SK-N-SH (cell line): ENCODE measurements around the gene GALNT11. TPM values are rescaled to one million over a fixed set of nuclear protein-coding genes. Genes with fewer than 3 reads are reported as not detected.

ENCODE experiments used
- CTCF ChIA-PET: fragments of 300-600, 350-600 bp; formaldehyde crosslinking; extraction: SDS; loops from one replicate; lab custom pipeline; 2021; lab: Yijun Ruan, JAX
- POLR2A ChIA-PET: fragments of 350-600 bp; sonication (Branson Sonifier 250); formaldehyde crosslinking; extraction: SDS; loops from one replicate; lab custom pipeline; 2020; ENCODE audit warnings: antibody characterized with exemption, inconsistent platforms; lab: Yijun Ruan, JAX
- DNase-seq: peaks from one replicate; pipeline ENCODE4 v3.0.0; 2012
- H2AFZ ChIP-seq: fragments of 200-600 bp; sonication (generic); 2 replicates; pipeline ENCODE4 v1.8.1; 2016; ENCODE audit warnings: antibody characterized with exemption, mild to moderate bottlenecking, low read depth
- H3F3A ChIP-seq: fragments of 200-600 bp; sonication (generic); replicated peaks from 2 replicates; pipeline ENCODE3; 2016; ENCODE audit warnings: antibody characterized with exemption, mild to moderate bottlenecking; ENCODE audit not compliant: insufficient read depth
- H3K27ac ChIP-seq, 2 experiments: fragments of 200-500 bp in 1 of 2; fragments of 200-600 bp in 1 of 2; sonication (Bioruptor generic) in 1 of 2; sonication (generic), shearing (Covaris generic) in 1 of 2; 2 replicates each; pipeline versions ENCODE4 v1.5.1 to v1.6.1; 2014 to 2016; ENCODE audit warnings: low read depth in 2 of 2, inconsistent platforms in 1 of 2, low read length in 1 of 2, mild to moderate bottlenecking in 1 of 2, mixed read lengths in 1 of 2
- H3K27me3 ChIP-seq: fragments of 200-600 bp; sonication (generic), shearing (Covaris generic); 2 replicates; pipeline ENCODE4 v1.6.1; 2016; ENCODE audit warnings: mixed run types; ENCODE audit not compliant: insufficient read depth
- H3K36me3 ChIP-seq, 2 experiments: fragments of 200-500 bp in 1 of 2; fragments of 200-600 bp in 1 of 2; sonication (Bioruptor generic) in 1 of 2; sonication (generic) in 1 of 2; replicated peaks in 1 of 2; 2 replicates each; pipeline versions ENCODE3 to v1.5.1; 2014 to 2016; ENCODE audit warnings: low read length in 1 of 2, mild to moderate bottlenecking in 1 of 2; ENCODE audit not compliant: insufficient read depth in 2 of 2, control insufficient read depth in 1 of 2
- H3K4me1 ChIP-seq, 2 experiments: fragments of 200-500 bp in 1 of 2; fragments of 200-600 bp in 1 of 2; sonication (Bioruptor generic) in 1 of 2; sonication (generic), shearing (Covaris generic) in 1 of 2; 2 replicates each; pipeline versions ENCODE4 v1.5.1 to v1.6.1; 2014 to 2016; ENCODE audit warnings: low read depth in 1 of 2, low read length in 1 of 2, mixed run types in 1 of 2; ENCODE audit not compliant: insufficient read depth in 2 of 2, control insufficient read depth in 1 of 2
- H3K4me2 ChIP-seq: fragments of 200-600 bp; sonication (generic), shearing (Covaris generic); 2 replicates; pipeline ENCODE4 v1.6.1; 2017; ENCODE audit warnings: mixed run types
- H3K4me3 ChIP-seq, 2 experiments: fragments of 200-500 bp in 1 of 2; fragments of 200-600 bp in 1 of 2; sonication (Bioruptor generic) in 1 of 2; sonication (generic), shearing (Covaris generic) in 1 of 2; 2 replicates each; pipeline versions ENCODE4 v1.5.1 to v1.8.1; 2014 to 2016; ENCODE audit warnings: low read depth in 2 of 2, inconsistent platforms in 1 of 2, low read length in 1 of 2, mild to moderate bottlenecking in 1 of 2, mixed read lengths in 1 of 2, moderate library complexity in 1 of 2
- H3K79me2 ChIP-seq: fragments of 200-600 bp; sonication (generic); 2 replicates; pipeline ENCODE4 v1.8.1; 2017; ENCODE audit warnings: mild to moderate bottlenecking; ENCODE audit not compliant: insufficient read depth
- H3K9ac ChIP-seq: fragments of 200-600 bp; sonication (generic); 2 replicates; pipeline ENCODE4 v1.6.1; 2017; ENCODE audit warnings: mixed run types
- H3K9me2 ChIP-seq: fragments of 200-600 bp; sonication (generic); 2 replicates; pipeline ENCODE4 v1.6.1; 2017; ENCODE audit warnings: mixed run types
- H3K9me3 ChIP-seq: fragments of 200-600 bp; sonication (generic); 2 replicates; pipeline ENCODE4 v1.6.1; 2017; ENCODE audit warnings: mixed run types, mild to moderate bottlenecking, moderate library complexity
- H4K20me1 ChIP-seq: fragments of 200-600 bp; sonication (generic); 2 replicates; pipeline ENCODE4 v1.6.1; 2017; ENCODE audit warnings: mild to moderate bottlenecking, mixed run types; ENCODE audit not compliant: insufficient read depth
- CHD2 ChIP-seq: fragments of 150-350 bp; IDR thresholded peaks from 2 replicates; pipeline ENCODE4 v1.6.1; 2018; ENCODE audit warnings: low read length; ENCODE audit not compliant: partially characterized antibody
- CTCF ChIP-seq: fragments of 200-600 bp; sonication (generic); IDR thresholded peaks from 2 replicates; pipeline ENCODE4 v1.6.1; 2017; ENCODE audit warnings: antibody characterized with exemption, mild to moderate bottlenecking, moderate library complexity
- ELF1 ChIP-seq: IDR thresholded peaks from 2 replicates; pipeline ENCODE4 v1.4.0; 2012
- FOSL2 ChIP-seq: IDR thresholded peaks from 2 replicates; pipeline ENCODE4 v1.4.0; 2012; ENCODE audit warnings: low read depth, mild to moderate bottlenecking, moderate library complexity, borderline replicate concordance
- FOXJ3 ChIP-seq: sonication (generic); formaldehyde crosslinking; IDR thresholded peaks from 2 replicates; pipeline ENCODE4 v1.5.1; 2020; ENCODE audit warnings: mild to moderate bottlenecking, missing genetic modification reagents
- FOXM1 ChIP-seq: IDR thresholded peaks from 2 replicates; pipeline ENCODE4 v1.4.0; 2012; ENCODE audit warnings: low read depth, mild to moderate bottlenecking
- GABPA ChIP-seq: IDR thresholded peaks from 2 replicates; pipeline ENCODE4 v1.4.0; 2012; ENCODE audit warnings: low read depth, mild to moderate bottlenecking
- GATA2 ChIP-seq: sonication (generic); formaldehyde crosslinking; IDR thresholded peaks from 2 replicates; pipeline ENCODE4 v1.5.0; 2020; ENCODE audit warnings: mild to moderate bottlenecking, missing genetic modification reagents
- IRF3 ChIP-seq: fragments of 150-350 bp; IDR thresholded peaks from 2 replicates; pipeline ENCODE4 v1.6.1; 2016; ENCODE audit warnings: mild to moderate bottlenecking, low read depth, low read length
- MEF2A ChIP-seq: IDR thresholded peaks from 2 replicates; pipeline ENCODE4 v1.4.0; 2012; ENCODE audit warnings: low read depth, borderline replicate concordance
- NFIC ChIP-seq: IDR thresholded peaks from 2 replicates; pipeline ENCODE4 v1.4.0; 2012; ENCODE audit warnings: borderline replicate concordance
- RAD21 ChIP-seq: IDR thresholded peaks from 2 replicates; pipeline ENCODE4 v1.6.1; 2012; ENCODE audit warnings: mild to moderate bottlenecking, low read length
- RCOR1 ChIP-seq: fragments of 150-350 bp; IDR thresholded peaks from 2 replicates; pipeline ENCODE4 v1.6.1; 2017; ENCODE audit warnings: antibody characterized with exemption, low read length
- RFX5 ChIP-seq: IDR thresholded peaks from 2 replicates; pipeline ENCODE4 v1.6.1; 2012; ENCODE audit warnings: mild to moderate bottlenecking, improper control_type of control experiment, low read length
- RXRA ChIP-seq: IDR thresholded peaks from 2 replicates; pipeline ENCODE4 v1.4.0; 2012; ENCODE audit warnings: low read depth, mild to moderate bottlenecking, borderline replicate concordance
- SMC3 ChIP-seq: IDR thresholded peaks from 2 replicates; pipeline ENCODE4 v1.6.1; 2012; ENCODE audit warnings: low read depth, low read length, improper control_type of control experiment
- TAF1 ChIP-seq: IDR thresholded peaks from 2 replicates; pipeline ENCODE4 v1.6.1; 2012; ENCODE audit warnings: low read depth, mild to moderate bottlenecking, low read length, moderate library complexity, borderline replicate concordance
- TEAD4 ChIP-seq: IDR thresholded peaks from 2 replicates; pipeline ENCODE4 v1.4.0; 2012; ENCODE audit warnings: mild to moderate bottlenecking, borderline replicate concordance; ENCODE audit not compliant: insufficient read depth
- YY1 ChIP-seq: IDR thresholded peaks from 2 replicates; pipeline ENCODE4 v1.4.0; 2012; ENCODE audit warnings: low read depth, mild to moderate bottlenecking
- WGBS: methylation state at CpG from one replicate; pipeline ENCODE4 v1.1.6; 2017; ENCODE audit warnings: low lambda C conversion rate; 5-methylcytosine and 5-hydroxymethylcytosine counted together
- polyA plus RNA-seq, 3 experiments: library from polyadenylated mRNA; depleted of rRNA; stranded (reverse); fragments of >200 nt; gene quantifications; 2 replicates each; pipeline ENCODE4 v1.2.3, GENCODE V29; 2012

Gene GALNT11
- polyA plus RNA-seq, 1 of the 3 experiments (the other 2 are of a cell fraction): 70.0 TPM

GRCh38 chr7:151982806-151983205, 42.7 kb upstream of the GALNT11 start:
- Histone ChIP-seq H3F3A (no peaks in the 10 kb centered on the region), H3K4me2 (no peak overlapping the region), H3K27ac (no peak overlapping the region), H4K20me1 (no peaks in the 10 kb centered on the region), H3K79me2 (no peaks in the 10 kb centered on the region), H3K4me1 (no peaks in the 10 kb centered on the region), H3K27me3 (peaks cover 21% of the 10 kb centered on the region), H2AFZ (no peak overlapping the region), H3K36me3 (no peaks in the 10 kb centered on the region), H3K9ac (no peak overlapping the region), H3K9me2 (no peaks in the 10 kb centered on the region), H3K4me3 (no peak overlapping the region), H3K9me3 (peaks cover 4% of the 10 kb centered on the region; the same call in 1 of the 2 replicates)
- ChIA-PET POLR2A (no interaction called here), CTCF (interaction anchor here (0.6 kb wide), 1 partner anchor 22 kb away, joined by 3 read pairs; no protein-coding TSS in a partner anchor)
- WGBS: 50% methylated on average over 5 of the region's 5 CpGs
- TF ChIP-seq CHD2: no peak
- no peak for TF ChIP-seq GATA2 (CRISPR knock-in tag)
- no peak for TF ChIP-seq YY1
- TF ChIP-seq ELF1: no peak
- TF ChIP-seq RCOR1: no peak
- no peak for TF ChIP-seq FOSL2
- TF ChIP-seq RXRA: no peak
- TF ChIP-seq SMC3: no peak
- TF ChIP-seq RFX5: no peak
- TF ChIP-seq FOXM1: no peak
- no peak for DNase-seq

DNA sequence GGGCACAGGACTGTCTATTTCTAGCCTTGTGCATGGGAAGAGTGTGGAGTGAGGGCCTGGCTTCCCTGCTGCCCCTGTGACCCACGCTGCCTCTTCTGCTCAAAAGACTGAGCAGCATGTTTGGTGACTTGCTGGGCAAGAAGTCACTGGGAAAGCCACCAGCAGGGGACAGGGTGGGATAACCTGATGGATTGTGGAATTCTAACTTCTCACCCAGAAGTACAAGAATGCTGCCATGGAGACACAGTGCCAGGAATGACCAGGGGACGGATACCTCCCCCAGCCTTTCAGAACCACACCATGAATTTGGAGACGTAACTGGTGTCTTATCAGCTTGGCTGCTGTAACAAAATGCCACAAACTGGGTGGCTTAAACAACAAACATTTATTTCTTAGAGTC, 40.9 kb upstream of the GALNT11 start:
- no peak for TF ChIP-seq NFIC
- Histone ChIP-seq H2AFZ (no peak overlapping the region), H3K27ac (no peak overlapping the region), H3K9ac (no peak overlapping the region), H3K9me2 (no peaks in the 10 kb centered on the region), H3K27me3 (peaks cover 17% of the 10 kb centered on the region; the same call in 1 of the 2 replicates), H3K4me1 (no peaks in the 10 kb centered on the region), H4K20me1 (no peaks in the 10 kb centered on the region), H3K4me2 (no peak overlapping the region), H3F3A (no peaks in the 10 kb centered on the region), H3K36me3 (no peaks in the 10 kb centered on the region), H3K4me3 (no peak overlapping the region), H3K9me3 (no peaks in the 10 kb centered on the region), H3K79me2 (no peaks in the 10 kb centered on the region)
- no peak for DNase-seq
- ChIA-PET CTCF (interaction anchor here (0.7 to 3.1 kb wide), 4 partner anchors 28 to 640 kb away, joined by 3 to 14 read pairs (median 4); partner anchors contain the start of genes GALNTL5 and PRKAG2), POLR2A (no interaction called here)
- 52% methylated on average over 2 of the region's 3 CpGs for WGBS

GRCh38 chr7:151987748-151988529, 37.5 kb upstream of the GALNT11 start:
- Histone ChIP-seq H3K4me1 (peaks cover 0 to 3% of the 10 kb centered on the region in 2 experiments; a peak in 2 of 4 replicates), H3F3A (no peaks in the 10 kb centered on the region), H3K9me3 (no peaks in the 10 kb centered on the region), H3K27ac (no peak overlapping the region), H3K4me3 (no peak overlapping the region), H2AFZ (no peak overlapping the region), H3K36me3 (no peaks in the 10 kb centered on the region), H3K9ac (no peak overlapping the region), H3K9me2 (no peaks in the 10 kb centered on the region), H3K27me3 (peaks cover 16% of the 10 kb centered on the region; the same call in 1 of the 2 replicates), H4K20me1 (no peaks in the 10 kb centered on the region), H3K79me2 (no peaks in the 10 kb centered on the region), H3K4me2 (no peak overlapping the region)
- CTCF ChIA-PET: interaction anchor here (2.1 kb wide), 1 partner anchor 205 kb away, joined by 8 read pairs; no protein-coding TSS in a partner anchor
- POLR2A ChIA-PET: no interaction called here
- 61% methylated on average over 18 of the region's 18 CpGs for WGBS
- no peak for DNase-seq
- TF ChIP-seq MEF2A: no peak
- TF ChIP-seq RCOR1: no peak
- TF ChIP-seq FOXJ3 (CRISPR knock-in tag): no peak
- no peak for TF ChIP-seq RXRA
- TF ChIP-seq RFX5: no peak
- TF ChIP-seq CTCF: no peak
- no peak for TF ChIP-seq TAF1
- no peak for TF ChIP-seq CHD2
- no peak for TF ChIP-seq GATA2 (CRISPR knock-in tag)
- TF ChIP-seq SMC3: no peak
- TF ChIP-seq IRF3: no peak
- no peak for TF ChIP-seq TEAD4
- TF ChIP-seq GABPA: no peak
- no peak for TF ChIP-seq RAD21
- TF ChIP-seq ELF1: no peak
